Activated T-cell treated with anti-CD3 and anti-CD28 coated beads for 24 hours (primary cell): Measurements from ENCODE around the gene PPM1D.
"Not testable (repeated sequence)": the region's sequence is repeated elsewhere in the genome, so short reads cannot be mapped to it uniquely, and the experiment has no call there.

ENCODE experiments used
- DNase-seq: peaks from one replicate; pipeline ENCODE4 v3.0.0-alpha.2; 2020; ENCODE audit warnings: low read depth

PPM1D gene

GRCh38 chr17:60622961-60623360 lies 23.0 kb downstream of the PPM1D start:
- no peak for DNase-seq

GRCh38 chr17:60623415-60623814 lies 23.4 kb downstream of the PPM1D start:
- DNase-seq: no peak

- no peak for DNase-seq
Measured at GRCh38 chr17:60627124-60627523, 27.1 kb downstream of the PPM1D start.

- DNase-seq: no peak
Measured at GRCh38 chr17:60628252-60628889, 28.4 kb downstream of the PPM1D start.

- DNase-seq: no peak
Measured at GRCh38 chr17:60629120-60629519, 29.1 kb downstream of the PPM1D start.

- no peak for DNase-seq
Measured at GRCh38 chr17:60630352-60630751, 30.4 kb downstream of the PPM1D start.

- DNase-seq: no peak
Measured at GRCh38 chr17:60631119-60631518, 31.1 kb downstream of the PPM1D start.

GRCh38 chr17:60637683-60638082 lies 37.7 kb downstream of the PPM1D start:
- no peak for DNase-seq

GRCh38 chr17:60639019-60639330 lies 39.0 kb downstream of the PPM1D start:
- no peak for DNase-seq

GRCh38 chr17:60640503-60640902 lies 40.5 kb downstream of the PPM1D start:
- no peak for DNase-seq

- no peak for DNase-seq
Measured at GRCh38 chr17:60641126-60641525, 41.1 kb downstream of the PPM1D start.

- peak; percentile 35 for DNase-seq
Measured at GRCh38 chr17:60641810-60642220, 41.8 kb downstream of the PPM1D start.

- no peak for DNase-seq
Measured at GRCh38 chr17:60645918-60646523, 46.0 kb downstream of the PPM1D start.

- no peak for DNase-seq
Measured at GRCh38 chr17:60646701-60647100, 46.7 kb downstream of the PPM1D start.

GRCh38 chr17:60647705-60648104 lies 47.7 kb downstream of the PPM1D start:
- DNase-seq: no peak

GRCh38 chr17:60652454-60653247 lies 52.7 kb downstream of the PPM1D start:
- no peak for DNase-seq

- no peak for DNase-seq
Measured at GRCh38 chr17:60653569-60653968, 53.6 kb downstream of the PPM1D start.

- DNase-seq: no peak
Measured at GRCh38 chr17:60656499-60656898, 56.5 kb downstream of the PPM1D start.

GRCh38 chr17:60659156-60659555 lies 59.2 kb downstream of the PPM1D start:
- no peak for DNase-seq

- DNase-seq: no peak
Measured at GRCh38 chr17:60661489-60661888, 61.5 kb downstream of the PPM1D start.

- DNase-seq: no peak
Measured at GRCh38 chr17:60664022-60664421, 64.0 kb downstream of the PPM1D start.

- DNase-seq: no peak
Measured at GRCh38 chr17:60665602-60666001, 65.6 kb downstream of the PPM1D start.

- not testable (repeated sequence) for DNase-seq
Measured at GRCh38 chr17:60668741-60669140, 68.7 kb downstream of the PPM1D start.
